ENCODE results near the gene ABCA2. TPM values are rescaled to one million over a fixed set of nuclear protein-coding genes. Genes with fewer than 3 reads are reported as not detected.

ABCA2 gene
- polyA plus RNA-seq, 1 experiment: 16.0 TPM

DNA sequence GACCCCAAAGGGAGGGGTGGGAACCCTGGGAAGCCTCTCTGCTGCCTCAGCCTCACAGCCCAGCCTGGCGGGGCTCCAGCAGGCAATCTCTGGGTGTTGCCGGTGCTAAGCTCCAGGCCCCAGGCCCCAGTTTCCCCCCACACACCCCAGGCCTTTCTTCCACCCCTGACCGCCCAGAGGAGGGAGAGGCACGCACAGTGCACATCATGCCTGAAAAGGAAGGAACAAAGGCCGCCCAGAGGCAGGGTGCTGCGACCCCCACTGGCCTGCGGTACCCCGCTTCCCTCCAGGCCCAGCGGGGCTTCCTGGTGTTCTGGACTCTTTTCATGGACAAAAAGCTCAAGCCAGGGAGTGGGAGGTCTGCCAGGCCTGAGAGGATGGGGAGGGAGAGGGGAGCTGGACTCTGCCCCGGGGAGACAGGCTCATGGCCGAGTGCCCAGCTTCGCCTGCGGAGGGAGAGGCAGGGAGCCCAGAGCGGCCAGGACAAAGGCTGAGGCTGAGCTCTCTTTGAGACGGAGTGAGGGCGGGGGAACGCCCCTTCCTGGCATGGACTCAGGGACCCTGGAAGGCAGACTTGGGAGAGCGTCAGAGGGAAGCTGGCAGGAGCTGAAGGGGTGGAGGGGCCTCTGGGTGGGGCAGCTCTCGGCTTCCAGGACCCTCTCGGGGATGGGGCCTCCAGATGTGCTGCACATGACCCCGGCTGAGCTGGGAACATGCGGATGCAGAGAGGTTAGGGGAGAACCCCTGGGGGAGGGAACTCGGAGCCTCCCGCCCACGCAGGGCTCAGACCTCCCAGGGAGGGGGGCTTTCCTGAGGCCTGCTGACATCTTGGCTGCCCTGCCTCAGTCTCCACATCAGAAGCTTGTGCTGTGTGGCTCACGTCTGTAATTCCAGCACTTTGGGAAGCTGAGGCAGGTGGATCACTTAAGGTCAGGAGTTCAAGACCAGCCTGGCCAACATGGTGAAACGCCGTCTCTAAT, 27.6 kb upstream of the ABCA2 start:
- H3K4me3 ChIP-seq (ENCODE audit: low read depth, low read length): no peak overlapping the region
- TF ChIP-seq CTCF (IDR thresholded peaks at IDR 0.05; ENCODE audit: insufficient read depth, low read depth, low read length): no peak
- H3K27me3 ChIP-seq (ENCODE audit: control insufficient read depth, insufficient read depth, low read length): peaks cover 12% of the 10 kb centered on the region
- H3K36me3 ChIP-seq (ENCODE audit: control insufficient read depth, insufficient read depth, low read length): no peaks in the 10 kb centered on the region
- ChIA-PET POLR2A (no interaction called here), CTCF (interaction anchor here (0.8 to 5.6 kb wide), 7 partner anchors 9 to 268 kb away, joined by 3 to 49 read pairs (median 9); partner anchors contain the start of gene NPDC1)
- DNase-seq (ENCODE audit: low read depth): no peak

DNA sequence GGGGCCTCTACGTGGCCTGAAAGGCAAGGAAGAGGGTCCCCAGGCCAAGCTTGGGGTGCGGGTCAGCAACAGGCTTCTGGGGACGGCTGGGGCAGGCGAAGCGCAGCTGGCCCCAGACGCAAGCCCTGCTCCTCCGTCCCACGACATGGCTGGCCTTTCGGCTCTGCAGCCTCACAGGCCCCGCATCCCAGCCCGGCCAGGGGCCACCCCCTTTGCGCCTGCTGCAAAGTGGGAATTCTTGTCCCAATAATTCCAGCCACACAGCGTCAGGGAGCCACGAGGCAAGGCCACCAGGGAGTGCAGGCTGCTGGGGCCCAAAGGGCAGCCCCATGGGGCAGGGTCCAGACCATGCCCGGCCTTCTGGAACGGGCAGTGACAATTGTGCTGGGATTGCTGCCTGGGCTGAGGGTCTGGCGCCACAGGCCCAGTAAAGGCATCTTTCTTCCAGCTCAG, 26.9 kb upstream of the ABCA2 start:
- Histone ChIP-seq H3K27me3 (ENCODE audit: control insufficient read depth, insufficient read depth, low read length) (peaks cover 12% of the 10 kb centered on the region), H3K4me3 (ENCODE audit: low read depth, low read length) (no peak overlapping the region), H3K36me3 (ENCODE audit: control insufficient read depth, insufficient read depth, low read length) (no peaks in the 10 kb centered on the region)
- ChIA-PET CTCF (interaction anchor here (2.1 to 5.6 kb wide), 4 partner anchors 8 to 20 kb away, joined by 9 to 49 read pairs (median 19); partner anchors contain the start of gene NPDC1), POLR2A (no interaction called here)
- TF ChIP-seq CTCF (IDR thresholded peaks at IDR 0.05; ENCODE audit: insufficient read depth, low read depth, low read length): no peak
- no peak for DNase-seq (ENCODE audit: low read depth)

- POLR2A ChIA-PET: no interaction called here
- H3K36me3 ChIP-seq (ENCODE audit: control insufficient read depth, insufficient read depth, low read length): no peaks in the 10 kb centered on the region
- CTCF ChIA-PET: interaction anchor here (3.2 to 5.6 kb wide), 2 partner anchors 10 to 14 kb away, joined by 26 to 49 read pairs; no protein-coding TSS in a partner anchor
- no peak for DNase-seq (ENCODE audit: low read depth)
- H3K27me3 ChIP-seq (ENCODE audit: control insufficient read depth, insufficient read depth, low read length): peaks cover 15% of the 10 kb centered on the region
- 0 out of 2 replicates have a peak within 1 kb of the TSS, but pooled peaks have one; percentile 6 for H3K4me3 ChIP-seq (ENCODE audit: low read depth, low read length)
- TF ChIP-seq CTCF (IDR thresholded peaks at IDR 0.05; ENCODE audit: insufficient read depth, low read depth, low read length): no peak
Observed at GRCh38 chr9:137053944-137054931, 26.2 kb upstream of the ABCA2 start, which contains the start of gene ENTPD2. Gene ENTPD2, minus strand, starts transcription at chr9:137054061. Its CDS starts 64 bp downstream, at chr9:137053997.

- peaks cover 17% of the 10 kb centered on the region for H3K27me3 ChIP-seq (ENCODE audit: control insufficient read depth, insufficient read depth, low read length)
- no peaks in the 10 kb centered on the region for H3K36me3 ChIP-seq (ENCODE audit: control insufficient read depth, insufficient read depth, low read length)
- DNase-seq (ENCODE audit: low read depth): no peak
- TF ChIP-seq CTCF (IDR thresholded peaks at IDR 0.05; ENCODE audit: insufficient read depth, low read depth, low read length): no peak
- ChIA-PET POLR2A (no interaction called here), CTCF (interaction anchor here (0.9 to 5.6 kb wide), 4 partner anchors 11 to 18 kb away, joined by 3 to 49 read pairs (median 6); no protein-coding TSS in a partner anchor)
- 0 out of 2 replicates have a peak overlapping the region, but pooled peaks have one; percentile 6 for H3K4me3 ChIP-seq (ENCODE audit: low read depth, low read length)
Observed at GRCh38 chr9:137052998-137053943, 25.2 kb upstream of the ABCA2 start.
